Neural progenitor cell (in vitro differentiated cells): ENCODE measurements around the gene FAM120A. TPM values are rescaled to one million over a fixed set of nuclear protein-coding genes. Genes with fewer than 3 reads are reported as not detected.

ENCODE experiments used
- DNase-seq: peaks from one replicate; pipeline ENCODE4 v3.0.0-alpha.2; 2016; ENCODE audit warnings: low spot score
- H2AFZ ChIP-seq: fragments of 200-600 bp; sonication (generic); replicated peaks from 2 replicates; pipeline ENCODE4 v1.6.1; 2016; ENCODE audit warnings: antibody characterized with exemption
- H3F3A ChIP-seq: fragments of 200-600 bp; sonication (generic); 2 replicates; pipeline ENCODE4 v1.6.1; 2016; ENCODE audit warnings: antibody characterized with exemption, low read depth
- H3K27ac ChIP-seq: fragments of 200-600 bp; sonication (generic); 2 replicates; pipeline ENCODE4 v1.5.1; 2016; ENCODE audit warnings: mild to moderate bottlenecking
- H3K27me3 ChIP-seq: fragments of 200-600 bp; sonication (generic); 2 replicates; pipeline ENCODE4 v1.6.1; 2016; ENCODE audit warnings: mild to moderate bottlenecking, moderate library complexity
- H3K36me3 ChIP-seq: fragments of 200-600 bp; sonication (generic); 2 replicates; pipeline ENCODE4 v1.5.1; 2016
- H3K4me1 ChIP-seq: fragments of 200-600 bp; sonication (generic); 2 replicates; pipeline ENCODE4 v1.6.1; 2016; ENCODE audit warnings: mixed run types
- H3K4me2 ChIP-seq: fragments of 200-600 bp; sonication (generic); 2 replicates; pipeline ENCODE4 v1.6.1; 2016
- H3K4me3 ChIP-seq: fragments of 200-600 bp; sonication (generic); 2 replicates; pipeline ENCODE4 v1.5.1; 2016
- H3K79me2 ChIP-seq: fragments of 200-600 bp; sonication (generic); 2 replicates; pipeline ENCODE4 v1.6.1; 2016; ENCODE audit warnings: low read depth
- H3K9ac ChIP-seq: fragments of 200-600 bp; sonication (generic); 2 replicates; pipeline ENCODE4 v1.6.1; 2016
- H3K9me3 ChIP-seq: fragments of 200-600 bp; sonication (generic); 2 replicates; pipeline ENCODE4 v1.5.1; 2016; ENCODE audit warnings: low read depth
- H4K20me1 ChIP-seq: fragments of 200-600 bp; sonication (generic); 2 replicates; pipeline ENCODE4 v1.6.1; 2016; ENCODE audit warnings: low read depth
- H3K27ac Mint-ChIP-seq: 3 replicates; pipeline ENCODE4 v1.8.0; 2021; ENCODE audit warnings: mixed read lengths
- H3K27me3 Mint-ChIP-seq: 2 replicates; pipeline ENCODE4 v1.8.0; 2022; ENCODE audit warnings: low read depth, mild to moderate bottlenecking, inconsistent platforms, moderate library complexity, mixed read lengths; ENCODE audit not compliant: insufficient read depth
- H3K36me3 Mint-ChIP-seq: 3 replicates; pipeline ENCODE4 v1.8.0; 2021; ENCODE audit warnings: mixed read lengths
- H3K4me1 Mint-ChIP-seq: 3 replicates; pipeline ENCODE4 v1.8.0; 2021; ENCODE audit warnings: mixed read lengths
- H3K4me3 Mint-ChIP-seq: 3 replicates; pipeline ENCODE4 v1.8.0; 2021; ENCODE audit warnings: mild to moderate bottlenecking, moderate library complexity, mixed read lengths
- H3K9me3 Mint-ChIP-seq: 3 replicates; pipeline ENCODE4 v1.8.0; 2020; ENCODE audit warnings: mixed read lengths
- CTCF ChIP-seq: fragments of 200-600 bp; sonication (generic); IDR thresholded peaks from 2 replicates; pipeline ENCODE4 v1.5.1; 2017; ENCODE audit warnings: antibody characterized with exemption, mild to moderate bottlenecking
- EZH2 ChIP-seq: fragments of 200-600 bp; sonication (generic); IDR thresholded peaks from 2 replicates; pipeline ENCODE4 v1.6.1; 2017; ENCODE audit warnings: antibody characterized with exemption, mild to moderate bottlenecking, moderate library complexity
- EZH2phosphoT487 ChIP-seq: fragments of 200-600 bp; sonication (generic); IDR thresholded peaks from 2 replicates; pipeline ENCODE4 v1.6.1; 2017; ENCODE audit warnings: antibody characterized with exemption
- total RNA-seq: library from RNA; depleted of rRNA; stranded (reverse); fragments of >200 nt; gene quantifications from 2 replicates; pipeline ENCODE4 v1.2.3, GENCODE V29; 2015; ENCODE audit warnings: low replicate concordance

Gene FAM120A
- total RNA-seq, 1 donor from 2014 or later, result 17.2 TPM

- Histone ChIP-seq H3K4me1 (peaks cover 6% of the 10 kb centered on the region), H3F3A (no peaks in the 10 kb centered on the region)
- no peak overlapping the region for H3K4me3 Mint-ChIP-seq
These were observed 101.4 kb downstream of the FAM120A start for GRCh38 chr9:93552923-93553322.

GRCh38 chr9:93555370-93555769 lies 103.9 kb downstream of the FAM120A start:
- no peaks in the 10 kb centered on the region for H3K9me3 Mint-ChIP-seq
- peaks cover 19% of the 10 kb centered on the region for H3K36me3 Mint-ChIP-seq
- no peaks in the 10 kb centered on the region for H4K20me1 ChIP-seq

More at GRCh38 chr9:93552923-93553322, 101.4 kb downstream of the FAM120A start:
- H3K4me3 ChIP-seq, result no peak overlapping the region
- H3K27ac ChIP-seq, result no peak overlapping the region
- Mint-ChIP-seq H3K9me3 (no peaks in the 10 kb centered on the region), H3K27ac (no peak overlapping the region), H3K4me1 (peaks cover 2% of the 10 kb centered on the region), H3K27me3 (no peaks in the 10 kb centered on the region), H3K36me3 (peaks cover 15% of the 10 kb centered on the region)
- no peak overlapping the region for H2AFZ ChIP-seq
- TF ChIP-seq CTCF, result no peak
- TF ChIP-seq EZH2, result no peak
- TF ChIP-seq EZH2phosphoT487, result no peak
- H3K9me3 ChIP-seq, result no peaks in the 10 kb centered on the region
- no peak overlapping the region for H3K9ac ChIP-seq
- H4K20me1 ChIP-seq, result no peaks in the 10 kb centered on the region
- no peak for DNase-seq
- H3K4me2 ChIP-seq, result no peak overlapping the region
- no peaks in the 10 kb centered on the region for H3K79me2 ChIP-seq
- H3K36me3 ChIP-seq, result peaks cover 7% of the 10 kb centered on the region
- H3K27me3 ChIP-seq, result no peaks in the 10 kb centered on the region

GRCh38 chr9:93557366-93558137 lies 106.1 kb downstream of the FAM120A start:
- H3K9me3 Mint-ChIP-seq, result no peaks in the 10 kb centered on the region
- peaks cover 2% of the 10 kb centered on the region for H3K27me3 Mint-ChIP-seq
- no peak for DNase-seq
- no peak overlapping the region for H3K4me2 ChIP-seq
- H3K27me3 ChIP-seq, result no peaks in the 10 kb centered on the region
- no peak overlapping the region for H3K27ac ChIP-seq
- no peaks in the 10 kb centered on the region for H3K79me2 ChIP-seq
- no peaks in the 10 kb centered on the region for H3K9me3 ChIP-seq
- TF ChIP-seq CTCF (no peak), EZH2phosphoT487 (no peak), EZH2 (no peak)
- no peaks in the 10 kb centered on the region for H3F3A ChIP-seq
- no peak overlapping the region for H3K4me3 ChIP-seq
- H4K20me1 ChIP-seq, result no peaks in the 10 kb centered on the region
- no peak overlapping the region for H3K27ac Mint-ChIP-seq
- no peak overlapping the region for H2AFZ ChIP-seq
- no peak overlapping the region for H3K9ac ChIP-seq
- peaks cover 3% of the 10 kb centered on the region for H3K36me3 ChIP-seq
- peaks cover 8% of the 10 kb centered on the region for H3K4me1 Mint-ChIP-seq
- peaks cover 6% of the 10 kb centered on the region for H3K4me1 ChIP-seq
- H3K4me3 Mint-ChIP-seq, result no peak overlapping the region
- H3K36me3 Mint-ChIP-seq, result peaks cover 20% of the 10 kb centered on the region

More at GRCh38 chr9:93555370-93555769, 103.9 kb downstream of the FAM120A start:
- Histone ChIP-seq H3K4me1 (peaks cover 6% of the 10 kb centered on the region), H3K9me3 (no peaks in the 10 kb centered on the region), H2AFZ (no peak overlapping the region), H3K79me2 (no peaks in the 10 kb centered on the region), H3K9ac (no peak overlapping the region), H3K4me2 (no peak overlapping the region), H3K27me3 (no peaks in the 10 kb centered on the region), H3K4me3 (no peak overlapping the region), H3K36me3 (peaks cover 7% of the 10 kb centered on the region), H3F3A (no peaks in the 10 kb centered on the region), H3K27ac (no peak overlapping the region)
- H3K4me1 Mint-ChIP-seq, result peaks cover 8% of the 10 kb centered on the region
- H3K4me3 Mint-ChIP-seq, result no peak overlapping the region
- H3K27ac Mint-ChIP-seq, result no peak overlapping the region
- TF ChIP-seq CTCF (no peak), EZH2 (no peak), EZH2phosphoT487 (no peak)
- H3K27me3 Mint-ChIP-seq, result peaks cover 2% of the 10 kb centered on the region
- DNase-seq, result no peak
